ENCODE measurements around the gene BIRC2. TPM values are rescaled to one million over a fixed set of nuclear protein-coding genes. Genes with fewer than 3 reads are reported as not detected.

The BIRC2 gene
- total and polyA plus RNA-seq, 10 of the 15 experiments (the other 5 are each of a cell fraction or from before 2014, with no cell fraction given): 13.8 to 75.8 (median 26.5) TPM

GRCh38 chr11:102318469-102318868, 28.5 kb upstream of the BIRC2 start (continued):
- TF ChIP-seq HDAC6 (IDR thresholded peaks at IDR 0.05; ENCODE audit: unreplicated experiment) (no peak), SRF (IDR thresholded peaks at IDR 0.05; ENCODE audit: low read depth in 2 of 2, low read length in 2 of 2) (no peak), TARDBP (IDR thresholded peaks at IDR 0.05; ENCODE audit: borderline replicate concordance) (no peak), KDM1A (IDR thresholded peaks at IDR 0.05; ENCODE audit: borderline replicate concordance) (no peak), E4F1 (IDR thresholded peaks at IDR 0.05; ENCODE audit: borderline replicate concordance, partially characterized antibody) (no peak), DPF2 (IDR thresholded peaks at IDR 0.05) (no peak), EZH2 (IDR thresholded peaks at IDR 0.05; ENCODE audit: borderline replicate concordance, control insufficient read depth, low read depth, low read length) (no peak), IRF4 (IDR thresholded peaks at IDR 0.05; ENCODE audit: low read depth, low read length) (no peak), MTA2 (IDR thresholded peaks at IDR 0.05; ENCODE audit: low read depth) (no peak), ZBED1 (IDR thresholded peaks at IDR 0.05; ENCODE audit: borderline replicate concordance) (no peak; the same call in 1 of the 2 replicates), POU2F2 (IDR thresholded peaks at IDR 0.05; ENCODE audit: borderline replicate concordance, low read depth, low read length) (no peak), TCF3 (IDR thresholded peaks at IDR 0.05; ENCODE audit: borderline replicate concordance, insufficient read depth, low read depth, low read length) (no peak), CBFB (IDR thresholded peaks at IDR 0.05; ENCODE audit: low read depth) (no peak), USF2 (IDR thresholded peaks at IDR 0.05; ENCODE audit: borderline replicate concordance, low read depth, low read length) (no peak), SUZ12 (IDR thresholded peaks at IDR 0.05; ENCODE audit: unreplicated experiment) (no peak), BRCA1 (IDR thresholded peaks at IDR 0.05; ENCODE audit: low read depth, low read length) (no peak), ELK1 (IDR thresholded peaks at IDR 0.05; ENCODE audit: low read depth, low read length) (no peak), GABPA (IDR thresholded peaks at IDR 0.05; ENCODE audit: low read depth) (no peak), SPI1 (IDR thresholded peaks at IDR 0.05; ENCODE audit: borderline replicate concordance, insufficient read depth, low read depth, low read length) (peak; percentile 48; the same call in 1 of the 2 replicates), JUNB (IDR thresholded peaks at IDR 0.05) (no peak), IRF3 (IDR thresholded peaks at IDR 0.05) (no peak), CREB1 (IDR thresholded peaks at IDR 0.05; ENCODE audit: low read depth) (no peak)
- TF ChIP-seq, protein P1, sequence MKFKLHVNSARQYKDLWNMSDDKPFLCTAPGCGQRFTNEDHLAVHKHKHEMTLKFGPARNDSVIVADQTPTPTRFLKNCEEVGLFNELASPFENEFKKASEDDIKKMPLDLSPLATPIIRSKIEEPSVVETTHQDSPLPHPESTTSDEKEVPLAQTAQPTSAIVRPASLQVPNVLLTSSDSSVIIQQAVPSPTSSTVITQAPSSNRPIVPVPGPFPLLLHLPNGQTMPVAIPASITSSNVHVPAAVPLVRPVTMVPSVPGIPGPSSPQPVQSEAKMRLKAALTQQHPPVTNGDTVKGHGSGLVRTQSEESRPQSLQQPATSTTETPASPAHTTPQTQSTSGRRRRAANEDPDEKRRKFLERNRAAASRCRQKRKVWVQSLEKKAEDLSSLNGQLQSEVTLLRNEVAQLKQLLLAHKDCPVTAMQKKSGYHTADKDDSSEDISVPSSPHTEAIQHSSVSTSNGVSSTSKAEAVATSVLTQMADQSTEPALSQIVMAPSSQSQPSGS (IDR thresholded peaks at IDR 0.05; ENCODE audit: low read length): no peak
- TF ChIP-seq, protein P2, sequence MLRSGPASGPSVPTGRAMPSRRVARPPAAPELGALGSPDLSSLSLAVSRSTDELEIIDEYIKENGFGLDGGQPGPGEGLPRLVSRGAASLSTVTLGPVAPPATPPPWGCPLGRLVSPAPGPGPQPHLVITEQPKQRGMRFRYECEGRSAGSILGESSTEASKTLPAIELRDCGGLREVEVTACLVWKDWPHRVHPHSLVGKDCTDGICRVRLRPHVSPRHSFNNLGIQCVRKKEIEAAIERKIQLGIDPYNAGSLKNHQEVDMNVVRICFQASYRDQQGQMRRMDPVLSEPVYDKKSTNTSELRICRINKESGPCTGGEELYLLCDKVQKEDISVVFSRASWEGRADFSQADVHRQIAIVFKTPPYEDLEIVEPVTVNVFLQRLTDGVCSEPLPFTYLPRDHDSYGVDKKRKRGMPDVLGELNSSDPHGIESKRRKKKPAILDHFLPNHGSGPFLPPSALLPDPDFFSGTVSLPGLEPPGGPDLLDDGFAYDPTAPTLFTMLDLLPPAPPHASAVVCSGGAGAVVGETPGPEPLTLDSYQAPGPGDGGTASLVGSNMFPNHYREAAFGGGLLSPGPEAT (IDR thresholded peaks at IDR 0.05; ENCODE audit: low read depth): no peak

Measured in GM12878 (cell line).